Stomach (tissue), 4 donors: Measurements from ENCODE around the gene KCTD16.

Source experiments
- CTCF ChIP-seq, 7 experiments: fragments of 450-650 bp in 4 of 7; fragments of 200-600 bp in 3 of 7; sonication (generic) in 3 of 7; IDR thresholded peaks; one replicate each; pipeline ENCODE4 v1.5.1; 2016 to 2019; ENCODE audit warnings: antibody characterized with exemption in 7 of 7, control low read depth in 2 of 7, mild to moderate bottlenecking in 1 of 7
- EP300 ChIP-seq: sonication (generic); formaldehyde crosslinking; IDR thresholded peaks from one replicate; pipeline ENCODE4 v1.6.1; 2017; ENCODE audit warnings: antibody characterized with exemption
- POLR2A ChIP-seq, 4 donors: fragments of 450-650 bp; IDR thresholded peaks; one replicate each; pipeline ENCODE4 v1.6.1; 2016; ENCODE audit warnings: antibody characterized with exemption in 4 of 4, control low read depth in 2 of 4, mild to moderate bottlenecking in 1 of 4, moderate library complexity in 1 of 4

GRCh38 chr5:144227363-144227999 lies 56.8 kb downstream of the KCTD16 start:
- TF ChIP-seq CTCF (IDR thresholded peaks at IDR 0.05) (no peak), EP300 (no peak), POLR2A (IDR thresholded peaks at IDR 0.05) (no peak)
